Measurements from ENCODE around the gene RBM25. TPM values are rescaled to one million over a fixed set of nuclear protein-coding genes. Genes with fewer than 3 reads are reported as not detected.
A peak's percentile ranks its signal among the peaks of the same experiment; 100 is the strongest.

Gene RBM25
- total RNA-seq, 6 donors from 2014 or later: 53.8 to 320 (median 68.9) TPM

DNA sequence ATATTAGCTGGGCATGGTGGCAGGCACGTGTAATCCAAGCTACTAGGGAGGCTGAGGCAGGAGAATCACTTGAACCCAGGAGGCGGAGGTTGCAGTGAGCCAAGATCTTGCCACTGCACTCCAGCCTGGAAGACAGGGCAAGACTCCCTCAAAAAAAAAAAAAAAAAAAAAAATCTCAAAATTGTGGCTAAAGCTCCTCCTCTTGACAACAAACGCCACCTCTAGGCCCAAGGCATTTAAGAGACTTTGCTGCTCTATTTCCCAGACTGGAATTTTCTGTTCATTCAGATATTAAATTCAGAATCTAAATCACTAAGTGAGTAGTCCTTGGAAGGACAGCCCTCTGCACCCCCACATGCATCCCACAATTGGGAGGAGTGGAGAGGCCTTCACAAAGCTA lies 32.8 kb upstream of the RBM25 start:
- TF ChIP-seq POLR2AphosphoS5 (IDR thresholded peaks at IDR 0.05) (no peak), POLR2A (IDR thresholded peaks at IDR 0.05) (no peak), EP300 (IDR thresholded peaks at IDR 0.05) (no peak)
- TF ChIP-seq, protein P1, sequence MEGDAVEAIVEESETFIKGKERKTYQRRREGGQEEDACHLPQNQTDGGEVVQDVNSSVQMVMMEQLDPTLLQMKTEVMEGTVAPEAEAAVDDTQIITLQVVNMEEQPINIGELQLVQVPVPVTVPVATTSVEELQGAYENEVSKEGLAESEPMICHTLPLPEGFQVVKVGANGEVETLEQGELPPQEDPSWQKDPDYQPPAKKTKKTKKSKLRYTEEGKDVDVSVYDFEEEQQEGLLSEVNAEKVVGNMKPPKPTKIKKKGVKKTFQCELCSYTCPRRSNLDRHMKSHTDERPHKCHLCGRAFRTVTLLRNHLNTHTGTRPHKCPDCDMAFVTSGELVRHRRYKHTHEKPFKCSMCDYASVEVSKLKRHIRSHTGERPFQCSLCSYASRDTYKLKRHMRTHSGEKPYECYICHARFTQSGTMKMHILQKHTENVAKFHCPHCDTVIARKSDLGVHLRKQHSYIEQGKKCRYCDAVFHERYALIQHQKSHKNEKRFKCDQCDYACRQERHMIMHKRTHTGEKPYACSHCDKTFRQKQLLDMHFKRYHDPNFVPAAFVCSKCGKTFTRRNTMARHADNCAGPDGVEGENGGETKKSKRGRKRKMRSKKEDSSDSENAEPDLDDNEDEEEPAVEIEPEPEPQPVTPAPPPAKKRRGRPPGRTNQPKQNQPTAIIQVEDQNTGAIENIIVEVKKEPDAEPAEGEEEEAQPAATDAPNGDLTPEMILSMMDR (IDR thresholded peaks at IDR 0.05): no peak
- peaks cover 0 to 18% (median 13%) of the 10 kb centered on the region in 4 donors for H3K36me3 ChIP-seq
- H3K4me1 ChIP-seq: peaks cover 9 to 27% (median 21%) of the 10 kb centered on the region in 4 donors
- no peak overlapping the region for H3K27ac ChIP-seq
- ATAC-seq (ENCODE audit: low FRiP score in 2 of 2) (no peak), DNase-seq (no peak)
- no peaks in the 10 kb centered on the region for H3K9me3 ChIP-seq
- no peaks in the 10 kb centered on the region for H3K27me3 ChIP-seq
- 74 to 76% methylated on average over 3 of the region's 3 CpGs for WGBS, 2 donors
- H3K4me3 ChIP-seq: peak overlapping the region in 1 of 4 donors; percentile 87

DNA sequence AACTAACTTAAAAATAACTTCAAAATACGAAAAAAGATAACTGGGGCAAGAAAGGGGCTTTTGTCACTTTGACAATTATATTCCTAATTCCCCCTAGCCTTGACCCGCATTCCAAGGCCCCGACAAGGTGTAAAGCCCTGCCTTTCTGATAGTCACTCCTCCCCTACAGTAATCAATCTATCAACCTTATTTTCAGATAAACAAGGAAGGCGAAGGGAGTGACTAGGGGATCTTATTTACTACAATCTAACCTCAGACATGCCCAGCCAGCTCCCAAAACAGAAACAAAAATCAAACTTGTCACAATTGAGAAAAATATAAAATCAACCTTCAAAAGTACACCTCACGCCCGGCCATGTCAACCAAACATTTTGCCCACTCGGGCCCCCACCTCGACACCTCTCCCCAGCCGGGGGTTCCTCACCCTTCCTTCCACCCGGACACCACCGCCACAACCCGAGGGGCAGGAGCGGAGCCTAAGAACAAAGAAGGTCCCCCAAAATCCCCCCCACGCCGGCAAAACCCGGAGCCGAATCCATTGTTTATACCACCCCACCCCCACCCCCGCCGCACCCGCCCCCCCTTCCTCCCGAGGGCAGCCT lies 32.0 kb upstream of the RBM25 start:
- ATAC-seq (ENCODE audit: low FRiP score in 2 of 2) (no peak), DNase-seq (no peak)
- H3K4me3 ChIP-seq: peak overlapping the region; percentile 87 to 92 (median 88)
- H3K4me1 ChIP-seq: peaks cover 9 to 27% (median 20%) of the 10 kb centered on the region in 4 donors
- H3K27ac ChIP-seq: peak overlapping the region; percentile 82 to 97 (median 88)
- H3K27me3 ChIP-seq: no peaks in the 10 kb centered on the region
- 3 to 4% methylated on average over 13 to 21 of the region's 21 CpGs for WGBS, 2 donors
- H3K36me3 ChIP-seq: peaks cover 0 to 16% (median 12%) of the 10 kb centered on the region in 4 donors
- H3K9me3 ChIP-seq: no peaks in the 10 kb centered on the region
- TF ChIP-seq EP300 (IDR thresholded peaks at IDR 0.05): no peak
- TF ChIP-seq POLR2AphosphoS5 (IDR thresholded peaks at IDR 0.05): no peak
- TF ChIP-seq POLR2A (IDR thresholded peaks at IDR 0.05): no peak
- TF ChIP-seq, protein P1 (IDR thresholded peaks at IDR 0.05): no peak

- peak; percentile 100 for ATAC-seq (ENCODE audit: low FRiP score in 2 of 2)
- TF ChIP-seq, protein P1 (IDR thresholded peaks at IDR 0.05): peak in 1 of 6 experiments; percentile 4
- TF ChIP-seq POLR2A (IDR thresholded peaks at IDR 0.05) (peak in 3 of 4 donors; percentile 55 to 89 (median 81)), POLR2AphosphoS5 (IDR thresholded peaks at IDR 0.05) (peak; percentile 69 to 98), EP300 (IDR thresholded peaks at IDR 0.05) (peak in 1 of 4 donors; percentile 3)
- H3K4me1 ChIP-seq: peaks cover 9 to 27% (median 18%) of the 10 kb centered on the region in 4 donors
- peak within 1 kb of the TSS; percentile 82 to 97 (median 88) for H3K27ac ChIP-seq
- DNase-seq: peak; percentile 92 to 99
- WGBS, 2 donors: 2% methylated on average over 20 to 42 of the region's 42 CpGs
- H3K36me3 ChIP-seq: peaks cover 0 to 16% (median 12%) of the 10 kb centered on the region in 4 donors
- H3K27me3 ChIP-seq: no peaks in the 10 kb centered on the region
- peak within 1 kb of the TSS; percentile 87 to 92 (median 88) for H3K4me3 ChIP-seq
- no peaks in the 10 kb centered on the region for H3K9me3 ChIP-seq
These were observed 31.3 kb upstream of the RBM25 start, which contains the start of gene ZFYVE1 for GRCh38 chr14:73026845-73027542. TSS of gene ZFYVE1 (minus strand) at chr14:73027106. CDS start at chr14:73024508, 2,598 bp downstream.

DNA sequence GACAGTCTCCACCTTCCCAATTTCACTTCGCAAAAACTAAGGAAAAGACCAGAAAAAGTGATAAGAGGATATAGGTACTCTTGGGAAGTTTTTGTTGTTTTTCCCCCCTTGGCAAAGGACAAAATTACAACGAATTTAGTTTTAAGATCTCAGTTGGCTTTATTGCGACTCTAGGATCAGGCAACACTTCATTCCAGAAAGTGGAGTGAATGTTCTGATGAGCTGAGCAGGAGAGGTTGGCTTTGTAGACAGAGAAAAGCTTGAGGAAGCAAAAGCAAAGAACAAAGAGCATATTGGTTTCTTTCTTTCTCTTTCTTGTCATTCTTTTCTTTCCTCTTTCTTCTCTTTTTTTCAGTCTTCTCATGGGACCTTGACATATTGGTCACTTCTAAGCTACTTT lies 30.8 kb upstream of the RBM25 start:
- ATAC-seq (ENCODE audit: low FRiP score in 2 of 2): no peak
- WGBS, 2 donors: 43 to 49% methylated on average over 3 of the region's 3 CpGs

More for the DNA sequence above, 30.8 kb upstream of the RBM25 start:
- H3K27me3 ChIP-seq: no peaks in the 10 kb centered on the region
- DNase-seq: no peak
- H3K36me3 ChIP-seq: peaks cover 0 to 14% (median 12%) of the 10 kb centered on the region in 4 donors
- TF ChIP-seq, protein P1 (IDR thresholded peaks at IDR 0.05): no peak
- TF ChIP-seq POLR2A (IDR thresholded peaks at IDR 0.05): no peak
- no peak for TF ChIP-seq EP300 (IDR thresholded peaks at IDR 0.05)
- TF ChIP-seq POLR2AphosphoS5 (IDR thresholded peaks at IDR 0.05): no peak
- peak overlapping the region in 2 of 4 donors; percentile 90 to 97 for H3K27ac ChIP-seq
- H3K4me3 ChIP-seq: peak overlapping the region in 3 of 4 donors; percentile 87 to 90 (median 87)
- peaks cover 9 to 22% (median 16%) of the 10 kb centered on the region in 4 donors for H3K4me1 ChIP-seq
- no peaks in the 10 kb centered on the region for H3K9me3 ChIP-seq

Measured in upper lobe of left lung (tissue), 6 donors.